K562 (cell line): ENCODE data around the gene SLCO2B1. TPM values are rescaled to one million over a fixed set of nuclear protein-coding genes. Genes with fewer than 3 reads are reported as not detected.

Experiments
- ATAC-seq: fragments of 200-7000 bp; cut with Tn5 transposase; 3 replicates; pipeline ENCODE4 v1.9.1; 2020; ENCODE audit warnings: moderate library complexity
- BruUV-seq: library from RNA; stranded (reverse); fragments of 400-500 nt; replicated peaks from 2 replicates; lab custom pipeline; 2021; lab: Mats Ljungman, UMichigan
- CTCF ChIA-PET: fragments of 300-600 bp; formaldehyde crosslinking; extraction: SDS; loops from one replicate; lab custom pipeline; 2021; ENCODE audit warnings: low intra/inter-chr PET ratio; lab: Yijun Ruan, JAX
- POLR2A ChIA-PET: fragments of 300-600, 350-650 bp; sonication (Branson Sonifier 250); formaldehyde crosslinking; extraction: SDS; loops from one replicate; lab custom pipeline; 2021; ENCODE audit warnings: antibody characterized with exemption, inconsistent platforms; lab: Yijun Ruan, JAX
- DNase-seq, 4 experiments: peaks; one replicate each; pipeline versions ENCODE4 v3.0.0 to v3.0.0-alpha.2; 2011 to 2018; ENCODE audit warnings: low spot score in 3 of 4, mixed read lengths in 3 of 4; ENCODE audit errors: extremely low read depth in 1 of 4
- FAIRE-seq: peaks from 2 replicates; lab custom pipeline; 2011; peaks lifted over from hg19 to GRCh38; lab: Jason Lieb, UNC
- H2AFZ ChIP-seq: 2 replicates; pipeline ENCODE4 v1.6.0; 2011; ENCODE audit warnings: low read depth, low read length, control low read depth, inconsistent platforms
- H3K27ac ChIP-seq: fragments of 200-600 bp; 3 replicates; pipeline ENCODE4 v1.8.0; 2011; ENCODE audit warnings: low read depth, mild to moderate bottlenecking, control low read depth, inconsistent platforms, low read length, moderate library complexity, mixed read lengths; ENCODE audit errors: extremely low read depth
- H3K27me3 ChIP-seq, 2 experiments: fragments of 300-600 bp in 1 of 2; 2 replicates in 1 of 2; 3 replicates in 1 of 2; pipeline versions ENCODE4 v1.6.0 to v1.8.0; 2011; ENCODE audit warnings: inconsistent platforms in 2 of 2, low read length in 2 of 2, mild to moderate bottlenecking in 1 of 2, mixed read lengths in 1 of 2, moderate library complexity in 1 of 2; ENCODE audit not compliant: control insufficient read depth in 2 of 2, insufficient read depth in 2 of 2
- H3K36me3 ChIP-seq: fragments of 300-600 bp; 3 replicates; pipeline ENCODE4 v1.8.0; 2011; ENCODE audit warnings: mild to moderate bottlenecking, low read length, inconsistent platforms; ENCODE audit not compliant: control insufficient read depth, insufficient read depth
- H3K4me1 ChIP-seq, 2 experiments: fragments of 200-600 bp in 1 of 2; replicated peaks in 1 of 2; 2 replicates in 1 of 2; 3 replicates in 1 of 2; pipeline versions ENCODE4 v1.5.1 to v1.8.0; 2011; ENCODE audit warnings: inconsistent platforms in 2 of 2, low read length in 2 of 2, mild to moderate bottlenecking in 1 of 2, mixed read lengths in 1 of 2, moderate library complexity in 1 of 2; ENCODE audit not compliant: control insufficient read depth in 2 of 2, insufficient read depth in 2 of 2
- H3K4me2 ChIP-seq: 2 replicates; pipeline ENCODE4 v1.6.1; 2011; ENCODE audit warnings: low read length, control low read depth, inconsistent platforms, mixed read lengths; ENCODE audit not compliant: insufficient read depth
- H3K4me3 ChIP-seq: fragments of 200-600 bp; sonication (generic), shearing (Covaris generic); 2 replicates; pipeline ENCODE4 v1.5.1; 2016; ENCODE audit warnings: control low read depth, inconsistent platforms
- H3K79me2 ChIP-seq: fragments of 200-600 bp; 3 replicates; pipeline ENCODE4 v1.8.0; 2011; ENCODE audit warnings: low read length, inconsistent platforms; ENCODE audit not compliant: control insufficient read depth, insufficient read depth
- H3K9ac ChIP-seq, 2 experiments: 2 replicates each; pipeline versions ENCODE4 v1.6.0 to v1.6.1; 2011; ENCODE audit warnings: low read depth in 2 of 2, low read length in 2 of 2, control low read depth in 1 of 2, inconsistent platforms in 1 of 2, mild to moderate bottlenecking in 1 of 2, mixed read lengths in 1 of 2; ENCODE audit not compliant: insufficient read depth in 1 of 2
- H3K9me1 ChIP-seq: one replicate; pipeline ENCODE4 v1.6.0; 2011; ENCODE audit warnings: inconsistent platforms, mild to moderate bottlenecking, low read length, moderate library complexity; ENCODE audit not compliant: control insufficient read depth, insufficient read depth
- H3K9me3 ChIP-seq: replicated peaks from 2 replicates; pipeline ENCODE4 v1.5.1; 2011; ENCODE audit warnings: low read depth, low read length, inconsistent platforms; ENCODE audit not compliant: control insufficient read depth, insufficient read depth
- H4K20me1 ChIP-seq: replicated peaks from 2 replicates; pipeline ENCODE4 v1.6.1; 2011; ENCODE audit warnings: low read length, inconsistent platforms, mixed read lengths; ENCODE audit not compliant: control insufficient read depth, insufficient read depth
- BCOR ChIP-seq: fragments of 450-650 bp; IDR thresholded peaks from 2 replicates; pipeline ENCODE4 v1.6.1; 2016
- FOXK2 ChIP-seq, 2 experiments: fragments of 450-650 bp; IDR thresholded peaks in 1 of 2; conservative IDR thresholded peaks in 1 of 2; 2 replicates each; pipeline ENCODE4 v1.6.1; 2016; ENCODE audit warnings: low read depth in 2 of 2, mild to moderate bottlenecking in 1 of 2
- GABPB1 ChIP-seq: sonication (generic); formaldehyde crosslinking; IDR thresholded peaks from 2 replicates; pipeline ENCODE4 v1.8.0; 2022; ENCODE audit warnings: mild to moderate bottlenecking, missing genetic modification reagents
- HNRNPH1 ChIP-seq: fragments of 200-400 bp; formaldehyde crosslinking; optimal IDR thresholded peaks from 2 replicates; pipeline ENCODE3; 2017; ENCODE audit warnings: low read depth, mild to moderate bottlenecking, low read length, moderate library complexity
- NRF1 ChIP-seq, 2 experiments: fragments of 450-650 bp; IDR thresholded peaks in 1 of 2; conservative IDR thresholded peaks in 1 of 2; 2 replicates each; pipeline ENCODE4 v1.6.1; 2014; ENCODE audit warnings: mild to moderate bottlenecking in 2 of 2
- ZBTB43 ChIP-seq: sonication (generic); formaldehyde crosslinking; IDR thresholded peaks from 2 replicates; pipeline ENCODE4 v1.8.0; 2023; ENCODE audit warnings: mild to moderate bottlenecking, missing genetic modification reagents
- ZFP36 ChIP-seq: fragments of 150-350 bp; IDR thresholded peaks from 2 replicates; pipeline ENCODE4 v1.6.1; 2018; ENCODE audit warnings: low read length, low read depth; ENCODE audit not compliant: partially characterized antibody
- ZNF217 ChIP-seq: sonication (generic); formaldehyde crosslinking; IDR thresholded peaks from 2 replicates; pipeline ENCODE4 v1.8.0; 2022; ENCODE audit warnings: mild to moderate bottlenecking, missing genetic modification reagents
- ZNF316 ChIP-seq: fragments of 450-650 bp; IDR thresholded peaks from 2 replicates; pipeline ENCODE4 v1.6.1; 2016
- WGBS: fragments of 100-300 bp; shearing (Covaris generic); methylation state at CpG from one replicate; pipeline ENCODE4 v1.1.6; 2016; ENCODE audit warnings: low coverage, mixed read lengths; ENCODE audit not compliant: insufficient coverage; ENCODE audit errors: missing lambda C conversion rate; 5-methylcytosine and 5-hydroxymethylcytosine counted together
- in situ Hi-C: fragments of 300-500 bp; cut with MboI; formaldehyde crosslinking; loops from 4 replicates; pipeline ENCODE4 v1.15.0; 2018; ENCODE audit warnings: inconsistent platforms, mixed read lengths
- intact Hi-C: fragments of 100-400 bp; cut with micrococcal nuclease; formaldehyde crosslinking; loops from 2 replicates; pipeline ENCODE4 v1.14.2; 2022
- polyA plus RNA-seq, 8 experiments: library from polyadenylated mRNA; depleted of rRNA in 4 of 8; stranded (reverse) in 5 of 8; unstranded in 3 of 8; fragments of >200 nt; fragmentation: Nextera tagmentation in 2 of 8; fragmentation: Illumina TruSeq in 1 of 8; extraction: Ambion mirVana in 2 of 8; extraction: Trizol in 1 of 8; gene quantifications; 2 replicates each; pipeline versions ENCODE4 v1.2.1 to v1.2.3, GENCODE V29; 2011 to 2014; ENCODE audit warnings: inconsistent platforms in 1 of 8, missing spikeins in 1 of 8
- total RNA-seq, 7 experiments: library from RNA; depleted of rRNA in 6 of 7; stranded (reverse); fragments of >200 nt in 6 of 7; fragmentation: Illumina TruSeq in 2 of 7; extraction: Trizol in 2 of 7; gene quantifications; 2 replicates each; pipeline versions ENCODE4 v1.2.1 to v1.2.3, GENCODE V29; 2011 to 2021; ENCODE audit warnings: low replicate concordance in 1 of 7
- TF ChIP-seq, protein P1 (sequence below): sonication (generic); IDR thresholded peaks from 2 replicates; pipeline ENCODE4 v1.6.1; 2016

The SLCO2B1 gene
- total and polyA plus RNA-seq, 9 of the 15 experiments (the other 6 are each of a cell fraction or from before 2014, with no cell fraction given): 0.70 to 14.7 (median 7.6) TPM

DNA sequence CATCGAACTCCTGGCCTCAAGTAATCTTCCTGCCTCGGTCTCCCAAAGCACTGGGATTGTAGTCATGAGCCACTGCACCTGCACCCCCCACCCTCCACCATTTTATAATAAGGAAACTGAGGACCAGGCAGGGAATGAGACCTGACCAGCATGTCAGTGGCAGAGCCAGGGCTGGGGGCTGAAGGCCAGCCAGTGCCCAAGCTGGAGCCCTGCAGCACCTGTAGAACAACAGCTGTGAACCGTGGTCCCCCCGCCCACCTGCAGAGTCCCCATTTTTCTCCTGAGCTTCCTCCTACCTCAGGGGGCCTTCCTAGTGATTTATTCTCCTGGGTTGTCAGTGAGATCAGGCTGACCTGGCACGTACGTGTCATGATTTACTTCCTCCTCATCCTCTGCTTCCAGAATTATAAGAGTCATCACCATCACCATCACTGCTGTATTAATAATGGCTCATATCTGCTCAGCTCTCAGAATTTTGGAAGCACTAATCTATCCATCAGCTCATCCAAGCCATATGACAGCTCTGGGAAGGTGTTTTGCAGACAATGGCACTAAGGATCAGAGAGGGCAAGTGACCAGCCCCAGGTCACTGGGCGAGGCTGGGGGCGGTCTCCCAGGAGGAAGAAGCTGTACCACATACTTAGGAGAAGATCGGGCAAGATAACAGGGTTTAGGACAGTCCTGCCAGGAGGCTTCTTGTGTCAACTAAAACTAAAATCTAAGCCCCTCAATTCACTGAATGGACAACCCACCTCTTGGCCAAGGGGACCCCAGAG lies 5.5 kb upstream of the SLCO2B1 start (continued):
- TF ChIP-seq ZBTB43 (CRISPR knock-in tag) (no peak), ZFP36 (no peak), NRF1 (conservative IDR thresholded peaks at IDR 0.05 in 1 of 2, IDR thresholded peaks at IDR 0.05 in 1 of 2) (no peak), BCOR (no peak)

DNA sequence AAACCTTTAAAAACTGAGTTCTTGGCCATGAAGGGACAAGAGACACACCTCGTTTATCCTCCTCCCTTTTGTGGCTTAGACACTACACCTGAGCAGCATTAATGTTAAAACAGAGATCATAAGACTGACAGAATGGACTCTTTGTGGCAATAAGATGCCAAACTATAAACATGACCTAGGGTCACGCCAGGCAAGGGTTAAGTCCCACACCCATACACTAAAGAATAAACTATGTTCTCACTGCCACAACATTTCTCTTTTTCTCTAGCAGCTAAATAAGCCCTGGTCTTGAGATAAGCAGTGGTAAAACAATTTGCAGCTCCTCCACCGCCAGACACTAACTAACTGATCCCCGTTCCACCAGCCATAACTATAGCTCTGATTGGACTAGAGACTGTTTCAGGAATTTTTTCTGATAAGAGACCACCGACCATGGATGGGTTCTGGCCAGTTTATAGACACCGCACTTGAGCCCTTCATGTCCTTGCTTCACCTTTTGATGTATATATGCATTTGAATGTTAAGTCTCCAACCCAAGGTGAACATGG lies 4.9 kb upstream of the SLCO2B1 start:
- in situ Hi-C loops: loop anchor here (10.0 kb wide), 1 partner anchor 59 kb away; no protein-coding TSS in a partner anchor
- ATAC-seq: no peak

More for the DNA sequence above, 4.9 kb upstream of the SLCO2B1 start:
- H2AFZ ChIP-seq: no peak overlapping the region
- no peak overlapping the region for H3K4me3 ChIP-seq
- CTCF ChIA-PET: interaction anchor here (5.4 kb wide), 1 partner anchor 102 kb away, joined by 39 read pairs; no protein-coding TSS in a partner anchor
- DNase-seq: no peak
- FAIRE-seq: no peak
- no peaks in the 10 kb centered on the region for H3K9me3 ChIP-seq
- no peaks in the 10 kb centered on the region for H3K27me3 ChIP-seq
- no peak overlapping the region for H3K27ac ChIP-seq
- no peaks in the 10 kb centered on the region for H4K20me1 ChIP-seq
- peaks cover 15 to 30% of the 10 kb centered on the region in 2 experiments; a peak in 4 of 5 replicates for H3K4me1 ChIP-seq
- no peak for TF ChIP-seq GABPB1 (CRISPR knock-in tag)
- TF ChIP-seq ZNF217 (CRISPR knock-in tag): no peak
- TF ChIP-seq FOXK2 (conservative IDR thresholded peaks at IDR 0.05 in 1 of 2, IDR thresholded peaks at IDR 0.05 in 1 of 2; ENCODE audit: low read depth in 2 of 2): 0 out of 4 replicates have a peak, but pooled peaks of 1 of the 2 experiments have one; percentile 38
- TF ChIP-seq, protein P1, sequence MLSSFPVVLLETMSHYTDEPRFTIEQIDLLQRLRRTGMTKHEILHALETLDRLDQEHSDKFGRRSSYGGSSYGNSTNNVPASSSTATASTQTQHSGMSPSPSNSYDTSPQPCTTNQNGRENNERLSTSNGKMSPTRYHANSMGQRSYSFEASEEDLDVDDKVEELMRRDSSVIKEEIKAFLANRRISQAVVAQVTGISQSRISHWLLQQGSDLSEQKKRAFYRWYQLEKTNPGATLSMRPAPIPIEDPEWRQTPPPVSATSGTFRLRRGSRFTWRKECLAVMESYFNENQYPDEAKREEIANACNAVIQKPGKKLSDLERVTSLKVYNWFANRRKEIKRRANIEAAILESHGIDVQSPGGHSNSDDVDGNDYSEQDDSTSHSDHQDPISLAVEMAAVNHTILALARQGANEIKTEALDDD: peak; percentile 60; the same call in 1 of the 2 replicates
- no peak for TF ChIP-seq HNRNPH1
- no peak for TF ChIP-seq ZNF316
- TF ChIP-seq, all 486 proteins: peak for 2
- Histone ChIP-seq H3K4me2 (no peak overlapping the region), H3K9ac (no peak overlapping the region), H3K9me1 (no peaks in the 10 kb centered on the region), H3K36me3 (no peaks in the 10 kb centered on the region), H3K79me2 (no peaks in the 10 kb centered on the region)
- no TSS peak for BruUV-seq
- intact Hi-C loops: no loop called here
- POLR2A ChIA-PET: interaction anchor here (0.6 to 2.2 kb wide), 6 partner anchors 10 to 128 kb away, joined by 3 to 7 read pairs (median 4); no protein-coding TSS in a partner anchor
- 19% methylated on average over 6 of the region's 6 CpGs for WGBS
